Measurements from ENCODE around the gene WASHC3.

DNA sequence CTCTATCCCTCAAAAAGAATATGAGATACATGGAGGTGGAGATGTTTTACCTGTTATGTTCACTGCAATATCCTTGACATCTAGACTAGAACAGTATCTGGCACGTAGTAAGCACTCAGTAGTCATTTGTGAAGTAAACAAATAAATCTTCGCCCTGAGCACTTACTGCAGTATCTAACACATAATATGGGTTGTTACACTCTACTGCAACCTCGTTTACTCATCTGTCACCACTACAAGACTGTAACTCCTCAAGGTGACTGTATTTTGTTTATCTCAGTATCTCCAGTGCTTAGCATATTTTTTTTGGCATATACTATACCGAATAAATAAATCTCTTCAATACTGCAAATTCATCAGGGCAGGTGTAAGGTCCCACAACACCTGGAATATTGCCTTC, 66.1 kb downstream of the WASHC3 start:
- TF ChIP-seq CTCF (IDR thresholded peaks at IDR 0.05) (no peak), POLR2A (IDR thresholded peaks at IDR 0.05) (no peak)
